Stimulated activated naive B cell treated with anti-CD40 and anti-IgM and Interleukin-4, amounts not matched to agents 10 μg/mL and 1 μg/mL and 100 μg/mL, for 72 hours (primary cell): ENCODE results near the gene RAMP3.
"Not testable (repeated sequence)": the region's sequence is repeated elsewhere in the genome, so short reads cannot be mapped to it uniquely, and the experiment has no call there.

Experiments used
- ATAC-seq, 2 donors: fragments of 150-1000 bp; cut with Tn5 transposase; replicated peaks; 2 replicates each; pipeline ENCODE4 v1.10.0; 2021; ENCODE audit warnings: moderate library complexity in 1 of 2
- DNase-seq: peaks from one replicate; pipeline ENCODE4 v3.0.0; 2021
- H3K27ac Mint-ChIP-seq: one replicate; pipeline ENCODE4 v1.8.0; 2022; ENCODE audit warnings: mild to moderate bottlenecking, mixed read lengths
- H3K27me3 Mint-ChIP-seq, 2 donors: one replicate each; pipeline ENCODE4 v1.8.0; 2022; ENCODE audit warnings: mixed read lengths in 2 of 2
- H3K36me3 Mint-ChIP-seq, 2 donors: one replicate each; pipeline ENCODE4 v1.8.0; 2022; ENCODE audit warnings: mixed read lengths in 2 of 2, mild to moderate bottlenecking in 1 of 2
- H3K4me1 Mint-ChIP-seq, 2 donors: one replicate each; pipeline ENCODE4 v1.8.0; 2022; ENCODE audit warnings: mixed read lengths in 2 of 2, mild to moderate bottlenecking in 1 of 2
- H3K4me3 Mint-ChIP-seq, 2 donors: one replicate each; pipeline ENCODE4 v1.8.0; 2022; ENCODE audit warnings: mild to moderate bottlenecking in 2 of 2, mixed read lengths in 2 of 2, moderate library complexity in 1 of 2
- H3K9me3 Mint-ChIP-seq, 2 donors: one replicate each; pipeline ENCODE4 v1.8.0; 2022; ENCODE audit warnings: mixed read lengths in 2 of 2, mild to moderate bottlenecking in 1 of 2

Gene RAMP3

DNA sequence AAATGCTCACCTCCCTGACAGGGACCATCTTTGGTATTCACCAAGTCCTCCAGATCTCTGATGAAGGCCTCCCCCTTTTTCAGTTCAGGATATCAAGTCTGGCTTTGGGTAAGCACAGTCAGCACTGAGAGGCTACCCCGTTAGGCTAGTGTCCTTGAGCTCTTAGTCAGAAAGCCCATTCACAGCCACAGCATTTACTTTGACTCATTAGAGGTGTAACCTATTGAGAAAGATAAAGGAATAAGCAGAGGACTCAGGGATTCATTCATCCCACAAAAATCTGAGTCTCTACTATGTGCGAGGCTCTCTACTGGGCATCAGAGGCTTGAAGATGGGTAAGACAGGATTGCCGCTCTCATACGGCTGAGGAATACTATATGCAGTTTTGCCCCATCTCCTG, 14.0 kb upstream of the RAMP3 start:
- Mint-ChIP-seq H3K4me3 (no peak overlapping the region), H3K4me1 (peaks cover 11 to 23% of the 10 kb centered on the region in 2 donors), H3K27ac (no peak overlapping the region), H3K27me3 (peaks cover 28 to 43% of the 10 kb centered on the region in 2 donors), H3K9me3 (peaks cover 0 to 2% of the 10 kb centered on the region in 2 donors), H3K36me3 (peaks cover 0 to 4% of the 10 kb centered on the region in 2 donors)
- no peak for DNase-seq
- no peak for ATAC-seq

DNA sequence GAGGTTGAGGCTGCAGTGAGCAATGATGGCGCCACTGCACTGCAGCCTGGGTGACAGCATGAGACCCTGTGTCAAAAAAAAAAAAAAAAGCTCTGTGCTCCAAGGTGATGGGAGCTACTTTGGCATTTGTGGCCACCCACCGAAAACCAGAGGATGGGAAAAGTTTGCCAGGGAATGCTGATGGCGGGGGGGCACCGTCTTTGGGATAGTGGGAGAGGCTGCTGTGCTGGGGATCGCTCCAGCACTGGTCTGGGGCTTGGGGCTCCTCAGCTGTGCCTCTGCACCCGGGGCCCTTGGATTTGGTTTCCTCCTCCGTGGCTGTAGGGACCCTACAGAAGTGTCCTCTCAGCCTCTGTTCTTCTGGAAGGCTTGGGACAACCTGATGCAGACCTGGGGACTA, 11.7 kb upstream of the RAMP3 start:
- ATAC-seq (no peak), DNase-seq (no peak)
- H3K36me3 Mint-ChIP-seq = peaks cover 0 to under 1% of the 10 kb centered on the region in 2 donors
- H3K27ac Mint-ChIP-seq = no peak overlapping the region
- H3K9me3 Mint-ChIP-seq = no peaks in the 10 kb centered on the region
- peaks cover 32 to 60% of the 10 kb centered on the region in 2 donors for H3K27me3 Mint-ChIP-seq
- no peak overlapping the region for H3K4me3 Mint-ChIP-seq
- peaks cover 3 to 4% of the 10 kb centered on the region in 2 donors for H3K4me1 Mint-ChIP-seq

DNA sequence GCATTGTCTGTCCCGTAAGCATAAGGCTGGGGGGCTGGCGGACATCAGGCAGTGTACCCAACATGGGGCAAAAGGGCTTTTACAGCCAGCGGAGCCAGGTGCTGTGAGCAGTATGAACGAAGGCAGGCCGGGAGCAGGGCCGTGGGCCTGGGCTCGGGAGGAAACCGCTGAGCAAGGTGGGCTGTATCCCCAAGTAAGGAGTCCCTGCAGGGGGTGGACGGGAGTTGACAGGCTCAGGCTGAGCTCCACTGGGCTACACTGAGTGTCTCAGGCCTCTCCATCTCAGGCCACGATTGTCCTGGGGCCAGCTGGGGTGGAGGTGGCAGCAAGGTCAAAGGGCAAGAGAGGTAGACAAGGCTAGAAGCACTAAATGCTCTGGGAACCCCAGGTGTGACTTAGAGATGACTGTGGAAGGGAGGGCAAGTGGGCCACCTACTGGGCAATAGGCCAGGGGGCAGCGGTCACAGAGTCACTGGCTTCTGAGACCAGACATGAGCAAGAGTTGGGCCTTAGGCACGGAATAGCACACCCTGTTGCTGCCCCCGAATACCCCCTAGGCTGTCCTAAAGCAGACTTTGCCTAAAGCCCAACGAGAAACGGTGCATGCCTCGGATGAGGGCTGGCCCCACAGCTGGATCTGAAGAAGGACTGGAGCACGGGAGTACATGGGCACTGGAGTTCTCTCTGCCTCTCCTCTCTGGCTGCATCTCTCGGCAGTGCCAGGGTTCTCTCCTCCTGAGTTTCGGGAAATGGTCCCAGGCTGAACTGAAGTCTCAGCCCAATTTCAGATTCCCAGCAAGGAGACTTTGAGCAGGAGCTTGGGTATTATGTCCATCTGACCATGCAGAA, 10.8 kb upstream of the RAMP3 start:
- Mint-ChIP-seq H3K4me1 (no peaks in the 10 kb centered on the region), H3K9me3 (no peaks in the 10 kb centered on the region), H3K36me3 (no peaks in the 10 kb centered on the region), H3K4me3 (no peak overlapping the region), H3K27ac (no peak overlapping the region), H3K27me3 (peaks cover 32 to 65% of the 10 kb centered on the region in 2 donors)
- DNase-seq (no peak), ATAC-seq (peak in 1 of 2 donors; percentile 27)

DNA sequence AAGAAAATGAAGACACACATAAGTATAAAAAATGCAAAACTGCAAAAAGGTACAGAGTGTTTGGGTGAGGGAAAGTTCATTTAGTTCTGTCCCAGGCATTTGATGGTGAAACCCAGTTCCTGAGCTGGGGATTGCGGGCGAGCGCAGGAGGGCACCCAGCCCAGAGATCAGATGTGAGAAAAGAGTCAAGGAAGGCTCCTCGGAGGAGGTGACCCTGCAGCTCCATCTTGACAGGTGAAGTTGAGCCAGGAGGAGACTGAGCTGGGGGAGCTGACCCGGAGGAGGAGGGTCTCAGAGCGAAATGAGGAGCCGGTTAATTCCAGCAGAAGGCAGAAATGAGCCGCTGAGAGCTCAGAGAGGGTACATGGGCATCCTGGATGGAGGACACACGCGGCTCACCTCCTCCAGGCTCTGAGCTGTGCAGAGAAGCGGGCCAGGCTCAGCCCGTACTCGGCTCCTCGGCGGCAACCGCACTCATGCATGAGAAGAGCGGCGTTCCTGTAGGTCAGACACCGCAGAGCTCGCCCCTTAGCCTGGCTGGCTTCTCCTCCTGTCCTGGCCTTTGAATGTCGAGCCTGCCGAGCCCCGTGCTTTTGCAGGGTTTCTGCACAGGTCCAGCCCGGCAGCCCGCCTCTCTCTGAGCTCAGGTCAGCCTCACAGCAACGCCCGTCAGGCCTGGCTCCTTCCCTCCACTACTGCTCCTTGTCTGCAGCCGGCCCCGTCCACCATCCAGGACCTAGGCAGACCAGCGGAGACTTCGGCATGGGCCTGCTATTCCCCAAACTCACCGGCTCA, 9.5 kb upstream of the RAMP3 start:
- DNase-seq = no peak
- ATAC-seq = no peak
- no peaks in the 10 kb centered on the region for H3K4me1 Mint-ChIP-seq
- no peak overlapping the region for H3K27ac Mint-ChIP-seq
- H3K9me3 Mint-ChIP-seq = no peaks in the 10 kb centered on the region
- H3K4me3 Mint-ChIP-seq = no peak overlapping the region
- peaks cover 32 to 65% of the 10 kb centered on the region in 2 donors for H3K27me3 Mint-ChIP-seq
- H3K36me3 Mint-ChIP-seq = no peaks in the 10 kb centered on the region

GRCh38 chr7:45148653-45148973, 9.0 kb upstream of the RAMP3 start:
- no peaks in the 10 kb centered on the region for H3K9me3 Mint-ChIP-seq
- H3K27ac Mint-ChIP-seq = no peak overlapping the region
- peaks cover 0 to 2% of the 10 kb centered on the region in 2 donors for H3K4me1 Mint-ChIP-seq
- no peaks in the 10 kb centered on the region for H3K36me3 Mint-ChIP-seq
- DNase-seq (no peak), ATAC-seq (no peak)
- H3K27me3 Mint-ChIP-seq = peaks cover 32 to 64% of the 10 kb centered on the region in 2 donors
- H3K4me3 Mint-ChIP-seq = no peak overlapping the region

- H3K9me3 Mint-ChIP-seq = no peaks in the 10 kb centered on the region
- H3K4me3 Mint-ChIP-seq = no peak overlapping the region
- no peak overlapping the region for H3K27ac Mint-ChIP-seq
- no peak for ATAC-seq
- no peaks in the 10 kb centered on the region for H3K36me3 Mint-ChIP-seq
- peaks cover 26 to 54% of the 10 kb centered on the region in 2 donors for H3K27me3 Mint-ChIP-seq
- DNase-seq = no peak
- peaks cover 4 to 5% of the 10 kb centered on the region in 2 donors for H3K4me1 Mint-ChIP-seq
Measured at GRCh38 chr7:45149606-45150005, 8.0 kb upstream of the RAMP3 start.

- Mint-ChIP-seq H3K36me3 (no peaks in the 10 kb centered on the region), H3K4me3 (no peak overlapping the region), H3K4me1 (peaks cover 5 to 6% of the 10 kb centered on the region in 2 donors), H3K27me3 (peaks cover 22 to 48% of the 10 kb centered on the region in 2 donors), H3K27ac (no peak overlapping the region), H3K9me3 (no peaks in the 10 kb centered on the region)
- ATAC-seq = no peak
- no peak for DNase-seq
Measured at GRCh38 chr7:45150199-45150598, 7.4 kb upstream of the RAMP3 start.

DNA sequence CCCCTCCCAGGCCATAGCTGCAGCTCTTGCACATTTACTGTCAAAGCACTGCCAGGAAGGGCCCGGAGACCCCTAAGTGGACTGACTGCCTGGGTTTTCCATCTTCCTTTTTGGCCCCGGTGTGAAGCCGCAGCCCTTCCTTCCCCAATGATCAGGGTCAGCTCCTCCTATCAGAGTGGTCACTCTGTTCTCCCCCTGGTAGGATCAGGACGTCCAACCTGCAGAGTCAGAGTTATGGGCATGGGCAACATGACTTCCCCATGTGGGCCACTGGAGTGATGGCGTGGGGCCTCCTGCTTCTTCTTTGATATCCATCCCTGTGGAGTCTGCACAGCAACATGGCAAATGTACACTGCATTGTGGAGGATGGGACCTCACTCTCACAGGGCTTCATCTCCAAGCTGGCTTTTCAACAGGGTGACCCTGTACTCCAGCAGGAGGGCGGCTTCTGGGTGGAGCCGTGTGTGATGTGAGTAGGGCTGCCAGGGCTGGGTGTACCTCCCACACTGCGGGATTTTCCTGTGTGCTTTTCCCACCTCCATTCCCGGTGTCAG, 6.4 kb upstream of the RAMP3 start:
- H3K27me3 Mint-ChIP-seq = peaks cover 23 to 47% of the 10 kb centered on the region in 2 donors
- DNase-seq (no peak), ATAC-seq (no peak)
- no peak overlapping the region for H3K27ac Mint-ChIP-seq
- H3K9me3 Mint-ChIP-seq = no peaks in the 10 kb centered on the region
- peaks cover 5 to 6% of the 10 kb centered on the region in 2 donors for H3K4me1 Mint-ChIP-seq
- H3K4me3 Mint-ChIP-seq = no peak overlapping the region
- no peaks in the 10 kb centered on the region for H3K36me3 Mint-ChIP-seq

- Mint-ChIP-seq H3K27me3 (peaks cover 20 to 45% of the 10 kb centered on the region in 2 donors), H3K27ac (no peak overlapping the region), H3K4me3 (no peak overlapping the region), H3K36me3 (no peaks in the 10 kb centered on the region), H3K9me3 (no peaks in the 10 kb centered on the region), H3K4me1 (peaks cover 7 to 10% of the 10 kb centered on the region in 2 donors)
- DNase-seq = no peak
- no peak for ATAC-seq
Measured at GRCh38 chr7:45151967-45152366, 5.6 kb upstream of the RAMP3 start.

- Mint-ChIP-seq H3K36me3 (no peaks in the 10 kb centered on the region), H3K27me3 (peaks cover 22 to 46% of the 10 kb centered on the region in 2 donors), H3K9me3 (no peaks in the 10 kb centered on the region), H3K27ac (no peak overlapping the region), H3K4me3 (no peak overlapping the region), H3K4me1 (peaks cover 7 to 13% of the 10 kb centered on the region in 2 donors)
- ATAC-seq (no peak), DNase-seq (no peak)
Measured at GRCh38 chr7:45153233-45153632, 4.4 kb upstream of the RAMP3 start.

- H3K36me3 Mint-ChIP-seq, H3K4me3 Mint-ChIP-seq, DNase-seq, ATAC-seq, H3K27ac Mint-ChIP-seq, H3K9me3 Mint-ChIP-seq: not testable (repeated sequence)
- peaks cover 7 to 13% of the 10 kb centered on the region in 2 donors for H3K4me1 Mint-ChIP-seq
- H3K27me3 Mint-ChIP-seq = peaks cover 24 to 46% of the 10 kb centered on the region in 2 donors
Measured at GRCh38 chr7:45153861-45154260, 3.7 kb upstream of the RAMP3 start.

DNA sequence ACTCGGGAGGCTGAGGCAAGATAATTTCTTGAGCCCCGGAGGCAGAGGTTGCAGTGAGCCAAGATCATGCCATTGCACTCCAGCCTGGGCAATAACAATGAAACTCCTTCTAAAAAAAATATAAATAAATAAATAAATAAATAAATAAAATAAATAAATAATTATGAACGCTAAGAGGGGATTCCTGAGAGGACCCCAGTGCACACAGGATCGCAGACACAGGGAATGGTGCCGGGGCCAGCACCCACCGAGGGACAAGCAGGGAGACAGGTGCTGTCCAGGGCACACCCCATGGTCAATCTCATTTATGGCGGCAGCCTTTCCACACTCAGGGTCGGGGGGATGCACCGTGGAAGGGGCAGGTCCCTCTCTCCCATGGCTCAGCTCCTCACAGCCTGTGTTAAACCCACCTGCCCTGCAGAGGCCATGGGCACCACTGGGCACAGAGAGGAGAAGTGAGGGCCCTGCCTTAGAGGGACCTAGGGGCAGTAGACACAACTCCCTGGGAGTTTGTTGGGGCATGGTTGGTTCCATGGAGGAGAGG, 2.2 kb upstream of the RAMP3 start:
- H3K27ac Mint-ChIP-seq = no peak overlapping the region
- ATAC-seq (no peak), DNase-seq (no peak)
- no peaks in the 10 kb centered on the region for H3K9me3 Mint-ChIP-seq
- H3K27me3 Mint-ChIP-seq = peaks cover 33 to 43% of the 10 kb centered on the region in 2 donors
- H3K4me1 Mint-ChIP-seq = peaks cover 9 to 17% of the 10 kb centered on the region in 2 donors
- H3K4me3 Mint-ChIP-seq = no peak overlapping the region
- no peaks in the 10 kb centered on the region for H3K36me3 Mint-ChIP-seq

DNA sequence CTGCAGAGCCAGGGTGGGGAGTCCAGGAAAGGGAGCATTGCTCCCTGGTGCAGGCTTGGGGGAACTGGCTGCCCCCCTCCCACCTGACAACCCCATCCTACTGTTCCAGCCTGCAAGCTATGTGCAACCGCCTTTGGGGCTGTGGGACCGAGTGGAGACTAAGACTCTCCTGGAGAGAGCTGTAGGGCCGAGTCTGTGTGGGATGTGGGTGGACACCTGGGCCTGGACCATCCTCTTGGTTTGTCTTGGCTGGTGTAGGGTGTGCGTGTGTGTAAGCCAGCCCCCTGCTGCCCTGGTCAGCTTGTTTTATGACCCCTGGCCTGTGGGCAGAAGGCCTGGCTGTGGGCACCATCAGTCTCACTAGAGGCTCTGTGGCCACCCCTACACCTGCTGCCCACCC, 1.6 kb upstream of the RAMP3 start:
- no peak overlapping the region for H3K27ac Mint-ChIP-seq
- H3K27me3 Mint-ChIP-seq = peaks cover 31 to 40% of the 10 kb centered on the region in 2 donors
- ATAC-seq = no peak

GRCh38 chr7:45156516-45157272, 897 bp upstream of the RAMP3 start:
- H3K9me3 Mint-ChIP-seq = no peaks in the 10 kb centered on the region
- H3K4me3 Mint-ChIP-seq = peak overlapping the region in 1 of 2 donors; percentile 30
- ATAC-seq (no peak), DNase-seq (no peak)
- peaks cover 38 to 44% of the 10 kb centered on the region in 2 donors for H3K27me3 Mint-ChIP-seq
- no peaks in the 10 kb centered on the region for H3K36me3 Mint-ChIP-seq
- H3K27ac Mint-ChIP-seq = no peak overlapping the region
- H3K4me1 Mint-ChIP-seq = peaks cover 16 to 28% of the 10 kb centered on the region in 2 donors

More for the DNA sequence above, 1.6 kb upstream of the RAMP3 start:
- Mint-ChIP-seq H3K9me3 (no peaks in the 10 kb centered on the region), H3K4me1 (peaks cover 11 to 22% of the 10 kb centered on the region in 2 donors), H3K36me3 (no peaks in the 10 kb centered on the region), H3K4me3 (no peak overlapping the region)
- DNase-seq = no peak
